ENCODE results near the gene SOX1.

- TF ChIP-seq CTCF (IDR thresholded peaks at IDR 0.05; ENCODE audit: poor library complexity) = no peak
- TF ChIP-seq EZH2phosphoT487 (IDR thresholded peaks at IDR 0.05; ENCODE audit: low read depth, severe bottlenecking, unreplicated experiment) = peak; percentile 74
These were observed 8.5 kb upstream of the SOX1 start for GRCh38 chr13:112058519-112058873.

Data from hepatocyte (in vitro differentiated cells).